H54 (cell line): ENCODE results near the gene BCL2L14.
A peak's percentile ranks its signal among the peaks of the same experiment; 100 is the strongest.
"Not testable (repeated sequence)": the region's sequence is repeated elsewhere in the genome, so short reads cannot be mapped to it uniquely, and the experiment has no call there.

Source experiments
- DNase-seq: peaks from one replicate; pipeline ENCODE4 v3.0.0; 2011; ENCODE audit warnings: low spot score, mixed read lengths; ENCODE audit not compliant: insufficient read length
- FAIRE-seq: peaks from 3 replicates; lab custom pipeline; 2011; peaks lifted over from hg19 to GRCh38; lab: Jason Lieb, UNC
- POLR2A ChIP-seq: IDR thresholded peaks from 2 replicates; pipeline ENCODE4 v1.6.1; 2011; ENCODE audit warnings: low read depth, mild to moderate bottlenecking, low read length

BCL2L14 gene

GRCh38 chr12:12107678-12108077, 36.9 kb downstream of the BCL2L14 start:
- TF ChIP-seq POLR2A, result no peak
- FAIRE-seq, result no peak
- no peak for DNase-seq

GRCh38 chr12:12108441-12109058, 37.8 kb downstream of the BCL2L14 start:
- no peak for DNase-seq
- no peak for FAIRE-seq
- no peak for TF ChIP-seq POLR2A

GRCh38 chr12:12110923-12111555, 40.3 kb downstream of the BCL2L14 start:
- DNase-seq, FAIRE-seq: not testable (repeated sequence)

GRCh38 chr12:12115514-12115913, 44.8 kb downstream of the BCL2L14 start:
- FAIRE-seq (no peak), DNase-seq (no peak)
- no peak for TF ChIP-seq POLR2A

- no peak for TF ChIP-seq POLR2A
- FAIRE-seq, result no peak
- no peak for DNase-seq
Observed at GRCh38 chr12:12116677-12117076, 45.9 kb downstream of the BCL2L14 start.

GRCh38 chr12:12121061-12121460, 50.3 kb downstream of the BCL2L14 start:
- no peak for DNase-seq
- TF ChIP-seq POLR2A, result no peak
- FAIRE-seq, result no peak

- TF ChIP-seq POLR2A, result no peak
- FAIRE-seq, result no peak
- no peak for DNase-seq
Observed at GRCh38 chr12:12123036-12123604, 52.4 kb downstream of the BCL2L14 start.

GRCh38 chr12:12126551-12126950, 55.8 kb downstream of the BCL2L14 start:
- no peak for TF ChIP-seq POLR2A
- peak; percentile 23 for FAIRE-seq

GRCh38 chr12:12127304-12127703, 56.6 kb downstream of the BCL2L14 start:
- FAIRE-seq (no peak), DNase-seq (no peak)
- TF ChIP-seq POLR2A, result no peak

More at GRCh38 chr12:12126551-12126950, 55.8 kb downstream of the BCL2L14 start:
- no peak for DNase-seq

- TF ChIP-seq POLR2A, result no peak
- DNase-seq (no peak), FAIRE-seq (no peak)
Observed at GRCh38 chr12:12128670-12129069, 57.9 kb downstream of the BCL2L14 start.

GRCh38 chr12:12133259-12133658, 62.5 kb downstream of the BCL2L14 start:
- FAIRE-seq, result no peak
- TF ChIP-seq POLR2A, result no peak

GRCh38 chr12:12133785-12134184, 63.0 kb downstream of the BCL2L14 start:
- no peak for FAIRE-seq
- no peak for TF ChIP-seq POLR2A
- no peak for DNase-seq

More at GRCh38 chr12:12133259-12133658, 62.5 kb downstream of the BCL2L14 start:
- no peak for DNase-seq

- TF ChIP-seq POLR2A, result no peak
- no peak for DNase-seq
- FAIRE-seq, result no peak
Observed at GRCh38 chr12:12138203-12139154, 67.7 kb downstream of the BCL2L14 start.

- TF ChIP-seq POLR2A, result no peak
- FAIRE-seq (no peak), DNase-seq (no peak)
Observed at GRCh38 chr12:12141000-12141399, 70.3 kb downstream of the BCL2L14 start.

GRCh38 chr12:12144531-12144930, 73.8 kb downstream of the BCL2L14 start:
- FAIRE-seq, DNase-seq: not testable (repeated sequence)
